ENCODE results near the gene F2.

GRCh38 chr11:46675949-46676348, 43.1 kb upstream of the F2 start:
- TF ChIP-seq CTCF (IDR thresholded peaks at IDR 0.05) = no peak
- TF ChIP-seq EZH2 (IDR thresholded peaks at IDR 0.05) = no peak

Measured in neural progenitor cell (in vitro differentiated cells).